GM12891 (cell line): Measurements from ENCODE around the gene RNF7.

Experiments
- POLR2A ChIP-seq: IDR thresholded peaks from 2 replicates; pipeline ENCODE4 v1.6.1; 2011; ENCODE audit warnings: low read depth, low read length, control low read depth
- POLR2AphosphoS5 ChIP-seq: IDR thresholded peaks from 2 replicates; pipeline ENCODE4 v1.6.1; 2011; ENCODE audit warnings: low read depth, low read length, control low read depth
- SPI1 ChIP-seq: IDR thresholded peaks from 2 replicates; pipeline ENCODE4 v1.6.1; 2011; ENCODE audit warnings: low read depth, low read length, control low read depth
- TAF1 ChIP-seq: IDR thresholded peaks from 2 replicates; pipeline ENCODE4 v1.6.1; 2011; ENCODE audit warnings: low read depth, low read length, control low read depth

GRCh38 chr3:141737093-141737492, 1.0 kb upstream of the RNF7 start:
- TF ChIP-seq TAF1 (no peak), POLR2A (no peak), SPI1 (no peak), POLR2AphosphoS5 (no peak)
